ENCODE data around the gene PITPNM3. TPM values are rescaled to one million over a fixed set of nuclear protein-coding genes. Genes with fewer than 3 reads are reported as not detected.
A peak's percentile ranks its signal among the peaks of the same experiment; 100 is the strongest.

The PITPNM3 gene
- total and polyA plus RNA-seq, 2 experiments from 2014 or later: 0.77 to 6.5 TPM

GRCh38 chr17:6453279-6454024 is 102.9 kb downstream of the PITPNM3 start:
- H3K9me3 ChIP-seq (ENCODE audit: low read depth): no peaks in the 10 kb centered on the region
- H3K4me3 ChIP-seq: no peak overlapping the region
- TF ChIP-seq CTCF (IDR thresholded peaks at IDR 0.05; ENCODE audit: low read depth, low read length): no peak
- DNase-seq (ENCODE audit: low read depth in 1 of 2, low spot score in 1 of 2): no peak
- no peaks in the 10 kb centered on the region for H3K27me3 ChIP-seq
- no peaks in the 10 kb centered on the region for H3K36me3 ChIP-seq
- H3K4me1 ChIP-seq (ENCODE audit: low read depth): peaks cover 7% of the 10 kb centered on the region
- H3K27ac ChIP-seq: no peak overlapping the region

- no peak for DNase-seq (ENCODE audit: low read depth in 1 of 2, low spot score in 1 of 2)
- H3K4me1 ChIP-seq (ENCODE audit: low read depth): peaks cover 7% of the 10 kb centered on the region
- no peak for TF ChIP-seq CTCF (IDR thresholded peaks at IDR 0.05; ENCODE audit: low read depth, low read length)
- no peaks in the 10 kb centered on the region for H3K36me3 ChIP-seq
- no peaks in the 10 kb centered on the region for H3K27me3 ChIP-seq
- H3K27ac ChIP-seq: no peak overlapping the region
- no peak overlapping the region for H3K4me3 ChIP-seq
- H3K9me3 ChIP-seq (ENCODE audit: low read depth): no peaks in the 10 kb centered on the region
Observed at GRCh38 chr17:6452471-6453266, 103.7 kb downstream of the PITPNM3 start.

GRCh38 chr17:6450926-6451832 is 105.2 kb downstream of the PITPNM3 start:
- Histone ChIP-seq H3K4me1 (ENCODE audit: low read depth) (no peaks in the 10 kb centered on the region), H3K4me3 (no peak overlapping the region), H3K27me3 (no peaks in the 10 kb centered on the region), H3K9me3 (ENCODE audit: low read depth) (no peaks in the 10 kb centered on the region), H3K36me3 (no peaks in the 10 kb centered on the region), H3K27ac (no peak overlapping the region)
- peak in 1 of 2 donors; percentile 59 for DNase-seq (ENCODE audit: low read depth in 1 of 2, low spot score in 1 of 2)
- TF ChIP-seq CTCF (IDR thresholded peaks at IDR 0.05; ENCODE audit: low read depth, low read length): no peak

- no peaks in the 10 kb centered on the region for H3K4me1 ChIP-seq (ENCODE audit: low read depth)
- no peak overlapping the region for H3K27ac ChIP-seq
- no peaks in the 10 kb centered on the region for H3K9me3 ChIP-seq (ENCODE audit: low read depth)
- no peak for DNase-seq (ENCODE audit: low read depth in 1 of 2, low spot score in 1 of 2)
- TF ChIP-seq CTCF (IDR thresholded peaks at IDR 0.05; ENCODE audit: low read depth, low read length): no peak
- H3K27me3 ChIP-seq: no peaks in the 10 kb centered on the region
- H3K36me3 ChIP-seq: no peaks in the 10 kb centered on the region
- H3K4me3 ChIP-seq: no peak overlapping the region
Observed at GRCh38 chr17:6449307-6449706, 107.0 kb downstream of the PITPNM3 start.

- H3K9me3 ChIP-seq (ENCODE audit: low read depth): no peaks in the 10 kb centered on the region
- no peaks in the 10 kb centered on the region for H3K27me3 ChIP-seq
- no peaks in the 10 kb centered on the region for H3K36me3 ChIP-seq
- no peaks in the 10 kb centered on the region for H3K4me1 ChIP-seq (ENCODE audit: low read depth)
- DNase-seq (ENCODE audit: low read depth in 1 of 2, low spot score in 1 of 2): no peak
- no peak overlapping the region for H3K27ac ChIP-seq
- H3K4me3 ChIP-seq: no peak overlapping the region
- no peak for TF ChIP-seq CTCF (IDR thresholded peaks at IDR 0.05; ENCODE audit: low read depth, low read length)
Observed at GRCh38 chr17:6448473-6448872, 107.9 kb downstream of the PITPNM3 start.

Data from cardiac muscle cell (in vitro differentiated cells and primary cell).